Ishikawa (cell line): ENCODE data around the gene YTHDF1.

Source experiments
- CEBPB ChIP-seq: IDR thresholded peaks from 2 replicates; pipeline ENCODE4 v1.6.1; 2012
- CREB1 ChIP-seq: IDR thresholded peaks from 2 replicates; pipeline ENCODE4 v1.6.1; 2012; ENCODE audit warnings: low read depth
- EGR1 ChIP-seq: IDR thresholded peaks from 2 replicates; pipeline ENCODE4 v1.6.1; 2012
- EP300 ChIP-seq: IDR thresholded peaks from 2 replicates; pipeline ENCODE4 v1.6.1; 2012; ENCODE audit warnings: borderline replicate concordance
- FOXM1 ChIP-seq: IDR thresholded peaks from 2 replicates; pipeline ENCODE4 v1.6.1; 2012; ENCODE audit warnings: low read depth, borderline replicate concordance
- MAX ChIP-seq: IDR thresholded peaks from 2 replicates; pipeline ENCODE4 v1.6.1; 2012
- NFIC ChIP-seq: IDR thresholded peaks from 2 replicates; pipeline ENCODE4 v1.6.1; 2012
- RAD21 ChIP-seq: IDR thresholded peaks from 2 replicates; pipeline ENCODE4 v1.6.1; 2012; ENCODE audit warnings: low read depth
- REST ChIP-seq: IDR thresholded peaks from 2 replicates; pipeline ENCODE4 v1.6.1; 2012; ENCODE audit warnings: low read depth, mild to moderate bottlenecking
- TAF1 ChIP-seq: IDR thresholded peaks from 2 replicates; pipeline ENCODE4 v1.6.1; 2012; ENCODE audit warnings: low read depth, mild to moderate bottlenecking
- TCF12 ChIP-seq: IDR thresholded peaks from 2 replicates; pipeline ENCODE4 v1.6.1; 2012; ENCODE audit warnings: low read depth
- TEAD4 ChIP-seq: IDR thresholded peaks from 2 replicates; pipeline ENCODE4 v1.6.1; 2012
- USF1 ChIP-seq: IDR thresholded peaks from 2 replicates; pipeline ENCODE4 v1.6.1; 2012
- YY1 ChIP-seq: IDR thresholded peaks from 2 replicates; pipeline ENCODE4 v1.6.1; 2012; ENCODE audit warnings: low read depth
- ZBTB7A ChIP-seq: IDR thresholded peaks from 2 replicates; pipeline ENCODE4 v1.6.1; 2012; ENCODE audit warnings: low read depth

Gene YTHDF1

GRCh38 chr20:63188159-63188442, 27.8 kb downstream of the YTHDF1 start:
- TF ChIP-seq FOXM1 = no peak
- no peak for TF ChIP-seq MAX
- no peak for TF ChIP-seq ZBTB7A
- no peak for TF ChIP-seq YY1
- TF ChIP-seq EGR1 = no peak
- TF ChIP-seq NFIC = no peak
- no peak for TF ChIP-seq TEAD4
- no peak for TF ChIP-seq TCF12
- TF ChIP-seq TAF1 = no peak
- TF ChIP-seq CREB1 = no peak
- no peak for TF ChIP-seq RAD21
- no peak for TF ChIP-seq EP300
- TF ChIP-seq USF1 = no peak
- no peak for TF ChIP-seq CEBPB
- no peak for TF ChIP-seq REST

- no peak for TF ChIP-seq EGR1
- no peak for TF ChIP-seq TEAD4
- no peak for TF ChIP-seq YY1
- no peak for TF ChIP-seq CREB1
- TF ChIP-seq REST = no peak
- TF ChIP-seq NFIC = no peak
- no peak for TF ChIP-seq TAF1
- no peak for TF ChIP-seq EP300
- no peak for TF ChIP-seq FOXM1
- TF ChIP-seq ZBTB7A = no peak
- TF ChIP-seq USF1 = no peak
- TF ChIP-seq MAX = no peak
Measured at GRCh38 chr20:63187338-63188158, 28.4 kb downstream of the YTHDF1 start.

- no peak for TF ChIP-seq REST
- no peak for TF ChIP-seq TCF12
- TF ChIP-seq NFIC = no peak
- TF ChIP-seq CEBPB = no peak
- no peak for TF ChIP-seq TAF1
- TF ChIP-seq FOXM1 = no peak
- TF ChIP-seq CREB1 = no peak
- no peak for TF ChIP-seq EGR1
- TF ChIP-seq TEAD4 = no peak
- no peak for TF ChIP-seq RAD21
- TF ChIP-seq MAX = no peak
- no peak for TF ChIP-seq USF1
- no peak for TF ChIP-seq EP300
- TF ChIP-seq YY1 = no peak
- no peak for TF ChIP-seq ZBTB7A
Measured at GRCh38 chr20:63186528-63187316, 29.2 kb downstream of the YTHDF1 start.
